GM18909 (cell line): ENCODE results near the gene NDUFS1.

Experiments used
- ATAC-seq: cut with Tn5 transposase; IDR thresholded peaks from one replicate; pipeline ENCODE4 v1.9.1; 2021; ENCODE audit warnings: mild to moderate bottlenecking; ENCODE audit not compliant: unreplicated experiment, poor library complexity

NDUFS1 gene

DNA sequence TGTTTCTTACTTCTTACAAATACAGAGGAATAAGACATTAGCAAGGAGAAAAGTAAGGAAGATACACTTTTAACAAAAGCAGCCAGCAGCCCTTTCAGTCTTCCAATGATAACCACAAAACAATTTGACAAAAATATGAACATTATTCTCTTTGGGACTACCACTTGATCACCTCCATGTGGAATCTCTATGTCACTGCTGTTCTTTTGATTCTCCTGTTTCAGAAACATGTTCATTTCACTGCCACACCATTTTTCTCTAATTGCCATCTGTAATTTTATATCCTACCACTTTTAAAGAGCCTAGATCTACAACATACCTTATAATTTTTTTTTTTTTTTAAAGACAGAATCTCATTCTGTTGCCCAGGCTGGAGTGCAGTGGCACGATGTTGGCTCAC is 84.1 kb downstream of the NDUFS1 start:
- ATAC-seq = no peak

DNA sequence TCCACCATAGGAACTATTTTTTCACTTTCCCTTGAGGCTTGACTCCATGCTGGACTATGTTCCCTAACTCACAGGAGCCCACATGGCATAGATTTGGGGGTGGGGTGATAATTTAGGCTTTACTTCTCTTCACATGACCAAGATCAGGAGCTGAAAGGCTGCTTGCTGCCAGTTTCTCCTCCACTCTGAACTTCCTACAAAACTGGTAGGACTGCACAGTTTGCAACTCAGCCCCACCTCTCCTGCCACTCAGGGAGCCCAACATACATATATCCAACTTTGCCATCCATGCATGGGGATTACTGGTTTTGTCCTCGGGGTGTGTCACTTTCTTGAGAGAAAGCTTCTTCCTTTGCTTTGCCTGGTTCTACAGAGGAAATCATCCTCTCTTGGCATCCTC is 87.4 kb downstream of the NDUFS1 start:
- ATAC-seq = no peak

DNA sequence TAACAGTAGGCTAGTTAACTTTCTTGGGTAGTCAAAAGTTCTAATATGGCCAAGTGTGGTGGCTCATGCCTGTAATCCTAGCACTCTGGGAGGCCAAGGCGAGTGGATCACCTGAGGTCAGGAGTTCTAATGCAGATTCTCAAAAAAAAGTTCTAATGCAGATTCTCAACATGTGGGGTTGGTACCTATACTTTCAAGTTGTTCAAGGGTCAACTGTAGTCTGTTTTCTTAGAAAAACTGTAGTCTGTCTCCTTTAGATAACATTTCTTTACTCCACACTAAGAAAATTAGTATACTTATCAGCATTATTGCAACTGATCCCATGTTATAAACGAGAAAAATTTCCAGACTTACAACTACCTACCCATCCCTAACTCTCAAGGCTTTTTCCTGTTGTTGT is 89.8 kb downstream of the NDUFS1 start:
- ATAC-seq = no peak

DNA sequence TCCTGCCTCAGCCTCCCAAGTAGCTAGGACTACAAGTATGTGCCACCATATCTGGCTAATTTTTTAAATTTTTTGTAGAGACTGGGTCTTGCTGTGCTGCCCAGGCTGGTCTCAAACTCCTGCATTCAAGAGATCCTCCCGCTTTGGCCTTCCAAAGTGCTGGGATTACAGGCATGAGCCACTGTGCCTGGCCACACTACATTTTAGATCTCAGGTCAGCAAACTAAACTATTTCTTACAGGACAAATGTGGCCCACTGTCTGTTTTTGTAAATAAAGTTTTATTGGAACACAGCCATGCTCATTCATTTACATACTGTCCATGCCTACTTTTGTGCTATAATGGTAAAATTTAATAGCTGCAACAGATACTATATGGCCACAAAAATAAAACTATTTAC is 91.0 kb downstream of the NDUFS1 start:
- no peak for ATAC-seq
